Ramos (cell line): ENCODE measurements around the gene IFITM2.
"Not testable (repeated sequence)": the region's sequence is repeated elsewhere in the genome, so short reads cannot be mapped to it uniquely, and the experiment has no call there.

Experiments used
- in situ Hi-C: fragments of 300-500 bp; cut with MboI; formaldehyde crosslinking; loops from one replicate; pipeline ENCODE4 v1.14.3; 2022; ENCODE audit warnings: low sequenced_read_pairs; ENCODE audit not compliant: unreplicated experiment

The IFITM2 gene

DNA sequence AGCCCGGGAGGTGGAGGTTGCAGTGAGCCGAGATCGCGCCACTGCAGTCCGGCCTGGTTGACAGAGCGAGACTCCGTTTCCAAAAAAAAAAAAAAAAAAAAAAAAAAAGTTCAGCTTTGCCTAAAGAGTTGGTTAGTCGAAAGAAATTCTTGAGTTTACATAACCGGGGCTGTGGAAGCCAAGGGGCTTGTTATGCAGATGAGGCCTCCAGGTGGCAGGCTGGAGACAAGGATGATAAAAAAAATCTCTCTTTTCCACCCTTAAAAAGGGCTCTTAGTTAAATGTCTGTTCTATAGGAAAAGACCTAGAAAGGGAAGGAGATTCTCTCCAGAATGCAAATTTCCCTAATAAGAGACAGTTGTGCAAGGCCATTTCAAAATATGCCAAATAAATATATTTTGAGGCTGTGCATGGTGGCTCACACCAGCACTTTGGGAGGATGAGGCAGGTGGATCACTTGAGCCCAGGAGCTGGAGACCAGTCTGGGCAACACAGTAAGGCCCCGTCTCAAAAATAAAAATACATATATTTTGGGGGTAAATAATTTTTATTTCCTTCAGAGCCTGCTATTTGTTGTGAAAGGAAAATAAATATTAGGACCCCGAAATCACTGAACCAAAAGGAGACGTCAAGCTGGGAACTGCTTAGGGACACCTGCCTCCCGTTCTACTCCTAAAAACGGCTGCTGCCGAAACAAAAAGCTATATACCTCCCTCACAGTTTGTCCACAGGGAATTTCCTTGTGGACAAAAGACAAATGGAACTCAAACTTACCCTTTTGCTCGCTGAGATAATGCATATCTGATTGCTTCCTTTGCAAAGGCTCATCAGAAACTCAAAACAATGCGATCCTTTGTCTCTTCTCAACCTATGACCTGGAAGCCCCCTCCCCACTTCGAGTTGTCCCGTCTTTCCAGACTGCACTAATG is 2.4 kb upstream of the IFITM2 start:
- in situ Hi-C loops = no loop called here

DNA sequence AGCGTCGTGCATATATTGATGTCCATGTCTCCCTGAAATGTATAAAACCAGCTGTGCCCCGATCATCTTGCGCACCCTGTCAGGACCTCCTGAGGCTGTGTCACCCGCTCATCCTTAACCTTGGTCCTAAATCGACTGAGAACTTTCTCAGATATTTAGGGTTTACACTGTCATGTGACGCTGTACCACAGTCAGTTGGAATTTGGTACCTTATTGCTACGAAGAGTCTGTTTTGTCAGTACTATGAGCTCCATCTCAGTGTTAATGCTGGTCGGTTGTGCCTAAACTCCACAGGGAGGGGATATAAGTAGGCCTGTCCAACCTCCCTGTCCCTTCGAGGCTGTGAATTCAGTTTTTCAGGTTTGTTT is 1.8 kb upstream of the IFITM2 start:
- in situ Hi-C loops = no loop called here

DNA sequence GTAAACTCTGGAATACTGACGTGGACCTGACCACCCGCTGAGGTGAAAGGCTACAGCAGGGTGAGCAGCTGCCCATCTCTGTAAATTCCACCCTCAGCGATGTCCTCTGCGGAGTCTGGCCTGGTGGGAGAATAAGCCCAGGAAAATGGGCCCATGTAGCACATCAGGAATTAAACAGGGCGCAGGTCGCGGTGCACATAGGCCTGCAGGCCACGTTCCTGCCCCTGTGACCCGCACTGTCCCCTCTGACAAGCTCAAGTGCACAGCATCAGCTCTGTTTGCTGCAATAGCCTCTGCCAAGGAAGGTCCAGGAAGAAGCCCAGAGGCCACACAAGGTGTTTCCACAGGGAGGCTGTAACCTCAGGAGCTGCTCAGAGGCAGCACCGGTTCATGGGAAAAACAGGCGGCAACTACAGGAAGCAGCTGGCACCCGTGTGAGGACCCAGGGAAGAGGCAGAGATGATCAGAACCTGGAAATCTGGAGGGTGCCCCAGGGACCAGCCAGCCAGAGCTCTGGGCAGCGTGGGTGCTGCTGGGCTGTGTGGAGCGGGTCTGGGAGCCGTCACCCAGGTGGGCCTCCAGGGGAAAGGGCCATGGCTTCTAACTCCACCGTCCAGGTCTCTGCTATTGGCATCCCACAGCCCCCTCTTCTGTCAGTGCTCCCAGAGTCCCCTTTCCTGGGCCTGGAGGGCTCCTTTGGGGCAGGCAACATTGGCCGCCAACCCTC is 808 bp upstream of the IFITM2 start:
- in situ Hi-C loops = no loop called here

DNA sequence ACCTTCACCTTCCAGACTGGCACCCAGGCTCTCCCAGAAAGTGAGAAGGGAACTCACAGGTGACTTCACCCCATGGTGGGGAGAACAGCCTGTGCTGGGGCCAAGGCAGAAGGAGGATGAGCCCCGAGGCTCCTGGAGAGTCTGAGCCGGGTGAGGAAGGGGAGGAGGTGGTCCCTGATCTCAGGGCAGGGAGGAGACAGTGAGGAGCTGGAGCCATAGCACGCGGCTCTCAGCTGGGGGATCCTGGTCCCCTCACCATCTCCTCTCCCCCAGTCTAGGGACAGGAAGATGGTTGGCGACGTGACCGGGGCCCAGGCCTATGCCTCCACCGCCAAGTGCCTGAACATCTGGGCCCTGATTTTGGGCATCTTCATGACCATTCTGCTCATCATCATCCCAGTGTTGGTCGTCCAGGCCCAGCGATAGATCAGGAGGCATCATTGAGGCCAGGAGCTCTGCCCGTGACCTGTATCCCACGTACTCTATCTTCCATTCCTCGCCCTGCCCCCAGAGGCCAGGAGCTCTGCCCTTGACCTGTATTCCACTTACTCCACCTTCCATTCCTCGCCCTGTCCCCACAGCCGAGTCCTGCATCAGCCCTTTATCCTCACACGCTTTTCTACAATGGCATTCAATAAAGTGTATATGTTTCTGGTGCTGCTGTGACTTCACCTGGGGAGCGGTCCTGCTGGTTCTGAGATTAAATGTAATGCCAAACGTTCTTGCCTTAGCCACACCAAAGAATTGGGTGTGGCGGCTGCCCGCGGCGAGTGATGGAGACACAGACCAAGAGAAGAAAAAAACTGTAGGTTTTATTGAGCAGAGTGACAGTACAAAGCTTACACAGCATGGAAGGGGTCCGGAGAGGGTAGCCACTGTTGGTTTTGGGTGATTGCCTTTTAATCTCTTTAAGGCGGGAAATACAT is 1.4 kb downstream of the IFITM2 start:
- in situ Hi-C loops = not testable (repeated sequence)

DNA sequence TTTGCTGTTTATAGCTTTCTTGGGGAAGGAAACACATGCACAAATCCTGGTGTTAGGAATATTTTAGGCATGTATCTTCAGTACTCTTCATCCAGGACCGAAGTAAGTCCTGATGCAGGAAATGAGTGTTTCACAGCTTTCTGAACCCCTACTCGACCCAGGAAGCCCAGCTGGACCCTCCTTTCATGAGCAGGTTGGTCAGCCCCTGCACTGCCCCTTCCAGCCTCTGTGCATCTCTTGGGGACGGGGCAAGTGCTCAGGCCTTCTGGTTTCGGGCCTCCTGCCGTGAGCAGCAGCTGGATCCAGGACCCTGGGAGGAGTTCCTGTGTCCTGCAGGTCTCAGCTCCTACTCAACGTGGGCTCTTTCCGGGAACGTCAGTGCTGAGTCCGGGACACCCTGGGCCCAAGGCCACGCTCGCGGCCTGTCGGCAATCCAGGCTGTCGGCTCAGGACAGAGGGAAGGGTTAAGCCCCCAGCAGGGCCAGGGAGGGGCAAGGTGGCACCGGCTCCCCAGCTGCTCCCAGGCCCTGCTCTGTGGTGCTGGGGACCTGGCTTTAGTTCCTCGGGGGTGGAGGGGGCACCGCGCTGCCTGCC is 2.5 kb downstream of the IFITM2 start:
- in situ Hi-C loops = not testable (repeated sequence)

DNA sequence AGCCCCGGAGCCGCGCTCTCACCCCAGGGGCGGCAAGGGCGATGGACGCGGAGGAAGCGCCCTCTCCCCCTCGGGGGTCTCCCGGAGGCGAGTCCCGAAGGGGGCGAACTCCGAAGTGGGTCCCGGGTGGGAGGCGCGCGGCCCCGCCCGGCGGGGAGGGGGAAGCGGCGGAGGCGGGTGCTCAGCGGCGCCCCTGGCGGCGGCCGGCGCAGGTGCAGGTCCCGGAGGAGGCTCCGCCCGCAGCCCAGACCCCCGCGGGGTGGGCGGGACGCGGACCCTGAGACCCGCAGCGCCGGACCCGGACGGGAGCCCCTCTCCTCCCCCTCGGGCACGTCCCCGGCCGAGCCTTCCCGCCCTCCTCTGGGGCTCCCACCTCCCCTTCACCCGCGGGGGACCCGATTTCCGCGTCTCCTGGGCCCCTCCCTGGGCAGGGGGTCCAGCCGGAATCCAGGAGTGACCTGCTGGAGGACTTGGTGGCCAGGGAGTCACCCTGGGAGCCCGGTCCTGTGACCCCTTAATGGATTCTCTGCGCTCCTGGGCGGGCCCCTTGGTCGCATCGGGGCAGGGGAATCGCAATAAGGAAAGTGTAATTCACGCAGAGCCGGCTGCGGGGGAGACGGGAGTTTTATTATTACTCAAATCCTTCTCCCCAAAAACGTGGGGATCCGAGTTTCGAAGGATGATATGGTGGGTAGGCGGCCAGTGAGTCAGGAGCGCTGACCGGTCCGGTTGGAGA is 3.6 kb downstream of the IFITM2 start:
- in situ Hi-C loops = not testable (repeated sequence)

DNA sequence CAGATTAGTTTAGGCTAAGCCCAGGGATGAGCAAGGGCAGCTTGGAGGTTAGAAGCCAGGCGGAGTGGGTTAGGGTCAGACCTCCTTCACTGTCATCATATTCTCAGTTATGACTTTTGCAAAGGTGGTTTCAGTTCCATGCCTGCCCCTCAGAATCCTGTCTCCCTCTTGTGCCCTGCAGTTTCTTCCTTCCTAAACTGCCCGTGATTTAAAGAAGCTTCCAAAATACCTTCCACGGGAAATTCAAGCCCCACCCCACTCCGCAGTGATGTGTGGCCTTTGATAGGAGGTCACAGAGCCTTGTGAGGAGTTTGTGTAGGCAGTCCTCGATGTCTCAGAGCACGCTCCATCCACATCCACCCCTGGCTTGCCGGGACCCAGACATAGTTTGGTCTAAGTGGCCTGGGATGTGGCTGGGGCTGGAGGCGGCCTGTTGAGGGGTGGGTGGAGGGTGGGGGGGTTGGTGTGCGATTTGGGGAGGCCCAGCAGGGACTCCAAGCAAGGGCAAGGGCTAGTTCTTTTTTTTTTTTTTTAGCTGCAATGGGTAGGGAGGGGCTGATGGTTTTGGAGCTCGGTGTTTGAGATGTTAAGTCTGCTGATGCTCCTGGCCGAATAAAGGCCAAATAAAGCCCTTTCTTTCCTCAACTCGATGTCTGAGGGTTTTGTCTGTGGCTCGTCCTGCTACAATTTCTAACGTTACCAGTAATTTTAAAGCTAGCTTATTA is 4.6 kb downstream of the IFITM2 start:
- in situ Hi-C loops = no loop called here

DNA sequence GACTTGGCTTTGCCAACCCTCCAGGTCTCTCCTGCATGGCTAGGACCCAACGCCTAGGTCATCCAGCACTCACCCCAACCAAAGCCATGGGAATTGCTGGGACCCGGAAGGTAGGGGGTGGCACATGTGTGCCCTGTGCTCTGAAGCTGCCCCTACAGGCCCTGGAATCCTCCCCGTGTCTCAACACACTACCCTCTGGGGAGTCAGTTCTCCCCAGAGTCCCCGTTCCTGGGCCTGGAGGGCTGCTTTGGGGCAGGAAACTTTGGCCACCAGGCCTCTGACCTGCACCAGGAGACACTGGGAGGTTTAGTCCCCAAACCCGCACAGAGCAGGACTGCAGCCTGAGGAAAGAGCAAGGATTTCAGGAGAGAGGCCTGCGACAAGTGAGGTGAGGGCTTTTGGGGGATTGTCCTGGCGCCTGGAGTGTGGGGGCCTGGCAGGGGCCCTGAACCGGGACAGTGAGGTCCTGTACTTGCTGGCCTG is 5.7 kb downstream of the IFITM2 start:
- in situ Hi-C loops = no loop called here

DNA sequence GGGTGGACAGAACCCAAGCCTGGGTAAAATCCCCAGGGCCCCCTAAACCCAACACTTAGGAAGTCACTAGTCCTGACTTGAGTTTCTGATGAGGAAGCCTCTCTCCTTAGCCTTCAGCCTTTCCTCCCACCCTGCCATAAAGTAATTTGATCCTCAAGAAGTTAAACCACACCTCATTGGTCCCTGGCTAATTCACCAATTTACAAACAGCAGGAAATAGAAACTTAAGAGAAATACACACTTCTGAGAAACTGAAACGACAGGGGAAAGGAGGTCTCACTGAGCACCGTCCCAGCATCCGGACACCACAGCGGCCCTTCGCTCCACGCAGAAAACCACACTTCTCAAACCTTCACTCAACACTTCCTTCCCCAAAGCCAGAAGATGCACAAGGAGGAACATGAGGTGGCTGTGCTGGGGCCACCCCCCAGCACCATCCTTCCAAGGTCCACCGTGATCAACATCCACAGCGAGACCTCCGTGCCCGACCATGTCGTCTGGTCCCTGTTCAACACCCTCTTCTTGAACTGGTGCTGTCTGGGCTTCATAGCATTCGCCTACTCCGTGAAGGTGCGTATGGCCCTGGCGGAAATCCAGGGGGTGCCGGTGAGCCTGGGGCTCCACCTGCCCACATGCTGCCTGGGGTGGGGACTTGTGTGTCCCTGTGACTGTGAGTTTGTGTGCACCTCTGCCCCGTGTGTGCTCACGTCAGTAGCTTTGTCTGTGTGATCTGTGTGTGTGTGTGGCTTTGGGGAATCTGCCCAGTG is 6.4 kb downstream of the IFITM2 start, which contains the start of gene IFITM1:
IFITM1 (plus strand) TSS at position 254 of the 767 bp plus-strand sequence; CDS start at position 385, 131 bp downstream.
- in situ Hi-C loops = no loop called here

DNA sequence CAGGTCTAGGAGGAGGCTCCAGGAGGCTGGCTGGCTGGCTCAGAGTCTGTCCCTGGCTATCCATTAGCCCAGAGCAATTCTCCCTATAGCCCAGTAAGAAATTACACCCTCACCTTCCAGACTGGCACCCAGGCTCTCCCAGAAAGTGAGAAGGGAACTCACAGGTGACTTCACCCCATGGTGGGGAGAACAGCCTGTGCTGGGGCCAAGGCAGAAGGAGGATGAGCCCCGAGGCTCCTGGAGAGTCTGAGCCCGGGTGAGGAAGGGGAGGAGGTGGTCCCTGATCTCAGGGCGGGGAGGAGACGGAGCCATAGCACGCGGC is 6.9 kb downstream of the IFITM2 start:
- in situ Hi-C loops = not testable (repeated sequence)

DNA sequence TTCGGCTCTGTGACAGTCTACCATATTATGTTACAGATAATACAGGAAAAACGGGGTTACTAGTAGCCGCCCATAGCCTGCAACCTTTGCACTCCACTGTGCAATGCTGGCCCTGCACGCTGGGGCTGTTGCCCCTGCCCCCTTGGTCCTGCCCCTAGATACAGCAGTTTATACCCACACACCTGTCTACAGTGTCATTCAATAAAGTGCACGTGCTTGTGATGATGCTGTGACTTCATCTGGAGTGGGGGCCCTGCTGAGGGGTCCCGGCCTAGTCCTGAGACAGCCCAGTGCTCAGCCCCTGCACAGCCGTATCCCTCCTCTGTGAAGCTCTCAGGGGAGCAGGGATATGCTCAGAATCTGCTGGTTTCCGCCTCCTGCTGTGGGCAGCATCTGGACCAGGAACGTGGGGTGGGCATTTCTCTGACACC is 7.5 kb downstream of the IFITM2 start:
- in situ Hi-C loops = no loop called here

DNA sequence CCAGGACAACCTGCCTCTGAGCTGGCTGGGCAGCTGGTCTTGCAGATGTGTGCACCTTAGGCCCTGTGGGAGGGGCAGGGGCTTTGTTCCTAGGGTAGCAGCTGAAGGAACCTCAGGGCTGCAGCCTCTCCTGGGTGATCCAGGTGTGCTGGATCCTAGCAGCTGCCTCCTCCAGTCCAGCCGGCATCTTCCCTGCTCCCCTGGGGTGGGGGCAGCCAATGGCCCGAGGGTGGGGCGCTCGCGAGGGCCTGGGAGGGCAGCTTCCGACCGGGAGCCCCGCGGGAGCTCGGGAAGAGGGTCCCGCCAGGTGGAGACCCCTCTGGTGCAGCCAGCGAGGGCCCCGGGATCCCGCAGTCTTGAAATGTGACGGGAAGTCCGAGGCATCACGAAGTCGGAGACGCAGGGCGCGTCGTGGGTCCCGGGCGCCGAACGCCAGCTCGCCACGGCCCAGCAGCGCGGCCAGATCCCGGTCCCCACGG is 7.9 kb downstream of the IFITM2 start:
- in situ Hi-C loops = no loop called here

DNA sequence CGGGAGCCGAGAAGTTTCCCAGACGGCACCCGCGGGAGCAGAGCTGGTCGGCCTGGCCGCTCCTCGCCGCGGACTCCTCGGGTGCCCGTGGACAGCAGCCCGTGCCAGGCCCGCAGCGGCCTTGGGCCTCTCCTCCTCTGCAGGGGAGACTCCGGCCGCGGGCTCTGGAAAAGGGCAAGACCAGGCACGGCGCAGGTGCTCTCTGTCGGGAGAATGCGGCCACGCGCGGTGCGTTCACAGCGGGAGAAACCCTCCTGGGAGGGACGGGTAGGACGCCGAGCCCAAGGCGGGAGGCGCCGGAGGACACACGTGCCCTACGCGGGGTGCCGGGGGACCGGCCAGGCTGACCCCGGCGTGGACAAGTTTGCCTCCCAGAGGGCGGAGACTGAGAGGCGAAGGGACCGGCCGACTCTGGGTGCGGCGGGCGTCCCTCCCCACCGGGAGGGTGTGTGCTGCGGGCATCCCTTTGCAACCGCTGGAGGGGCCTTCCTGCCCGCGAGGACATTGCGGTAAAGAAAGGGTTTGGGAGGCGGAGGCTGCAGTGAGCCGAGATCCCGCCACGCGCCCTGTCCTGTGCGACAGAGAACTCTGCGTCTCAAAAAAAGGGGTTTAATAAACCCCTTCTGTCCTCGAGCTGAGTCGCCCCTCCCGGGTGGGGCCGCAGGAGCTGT is 8.6 kb downstream of the IFITM2 start:
- in situ Hi-C loops = no loop called here

DNA sequence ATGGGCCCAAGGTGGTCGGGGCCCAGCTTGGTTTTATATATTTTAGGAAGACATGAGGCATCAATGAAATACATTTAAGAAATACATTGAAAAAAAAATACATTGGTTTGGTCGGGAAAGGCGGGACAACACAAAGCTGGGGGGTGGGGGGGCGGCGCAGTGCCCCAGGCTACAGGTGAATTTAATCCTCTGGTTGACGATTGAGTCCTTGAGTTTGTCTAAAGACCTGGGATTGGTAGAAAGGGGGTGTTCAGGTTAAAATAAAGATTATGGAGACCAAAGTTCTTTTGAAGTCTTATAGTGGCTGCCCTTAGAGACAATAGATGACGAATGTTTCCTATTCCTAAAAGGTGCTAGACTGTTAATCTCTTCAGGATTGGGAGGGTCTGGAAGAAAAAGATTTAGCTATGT is 9.3 kb downstream of the IFITM2 start:
- in situ Hi-C loops = no loop called here

DNA sequence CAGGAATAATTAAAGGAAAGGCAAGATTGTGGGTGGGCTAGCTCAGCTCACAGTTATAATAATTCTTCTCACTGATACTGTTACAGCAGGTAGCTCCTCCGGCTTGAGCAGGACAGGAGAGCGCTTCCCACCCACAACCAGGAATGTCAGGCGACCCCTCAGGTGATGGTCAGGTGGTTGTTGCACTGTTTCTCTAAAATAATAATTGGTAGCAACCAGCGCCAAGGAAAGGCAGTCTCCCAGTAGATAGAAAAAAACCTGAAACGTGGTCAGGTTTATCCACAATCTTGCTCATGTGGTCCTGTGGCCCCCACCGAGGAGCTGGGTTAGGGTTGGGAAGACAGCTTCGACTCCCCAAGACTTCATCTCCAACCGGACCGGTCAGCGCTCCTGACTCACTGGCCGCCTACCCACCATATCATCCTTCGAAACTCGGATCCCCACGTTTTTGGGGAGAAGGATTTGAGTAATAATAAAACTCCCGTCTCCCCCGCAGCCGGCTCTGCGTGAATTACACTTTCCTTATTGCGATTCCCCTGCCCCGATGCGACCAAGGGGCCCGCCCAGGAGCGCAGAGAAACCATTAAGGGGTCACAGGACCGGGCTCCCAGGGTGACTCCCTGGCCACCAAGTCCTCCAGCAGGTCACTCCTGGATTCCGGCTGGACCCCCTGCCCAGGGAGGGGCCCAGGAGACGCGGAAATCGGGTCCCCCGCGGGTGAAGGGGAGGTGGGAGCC is 10.2 kb downstream of the IFITM2 start:
- in situ Hi-C loops = not testable (repeated sequence)

DNA sequence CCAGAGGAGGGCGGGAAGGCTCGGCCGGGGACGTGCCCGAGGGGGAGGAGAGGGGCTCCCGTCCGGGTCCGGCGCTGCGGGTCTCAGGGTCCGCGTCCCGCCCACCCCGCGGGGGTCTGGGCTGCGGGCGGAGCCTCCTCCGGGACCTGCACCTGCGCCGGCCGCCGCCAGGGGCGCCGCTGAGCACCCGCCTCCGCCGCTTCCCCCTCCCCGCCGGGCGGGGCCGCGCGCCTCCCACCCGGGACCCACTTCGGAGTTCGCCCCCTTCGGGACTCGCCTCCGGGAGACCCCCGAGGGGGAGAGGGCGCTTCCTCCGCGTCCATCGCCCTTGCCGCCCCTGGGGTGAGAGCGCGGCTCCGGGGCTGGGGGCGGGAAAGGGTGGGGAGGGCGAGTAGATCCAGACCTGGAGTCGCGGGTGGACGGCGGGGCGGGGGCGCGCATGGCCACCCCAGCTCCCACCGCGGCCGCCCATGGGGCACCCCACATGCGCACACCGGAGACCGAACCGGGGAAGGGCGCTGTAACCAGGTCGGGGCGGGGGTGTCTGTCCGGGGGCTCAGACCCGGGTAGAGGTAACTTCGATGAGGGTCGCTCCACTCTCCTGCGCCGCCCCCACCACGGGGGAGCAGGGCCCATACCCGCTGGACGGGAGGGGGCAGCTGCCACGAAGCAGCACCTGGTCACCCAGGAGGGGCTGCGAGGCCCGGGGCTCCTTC is 10.9 kb downstream of the IFITM2 start:
- in situ Hi-C loops = not testable (repeated sequence)
